Suprapubic skin (tissue), 4 donors: ENCODE results near the gene TNS1. TPM values are rescaled to one million over a fixed set of nuclear protein-coding genes. Genes with fewer than 3 reads are reported as not detected.

Experiments used
- DNase-seq, 2 donors: peaks; one replicate each; pipeline ENCODE4 v3.0.0-alpha.2; 2019; ENCODE audit warnings: low spot score in 2 of 2
- H3K27ac ChIP-seq: fragments of 200-600 bp; sonication (generic); one replicate; pipeline ENCODE4 v1.5.1; 2019
- H3K27me3 ChIP-seq: fragments of 200-600 bp; sonication (generic); one replicate; pipeline ENCODE4 v1.5.1; 2019
- H3K36me3 ChIP-seq: fragments of 200-600 bp; sonication (generic); one replicate; pipeline ENCODE4 v1.5.1; 2019
- H3K4me1 ChIP-seq: fragments of 200-600 bp; sonication (generic); one replicate; pipeline ENCODE4 v1.5.1; 2019
- H3K4me3 ChIP-seq: fragments of 200-600 bp; sonication (generic); one replicate; pipeline ENCODE4 v1.5.1; 2019; ENCODE audit warnings: mild to moderate bottlenecking
- H3K9me3 ChIP-seq: fragments of 200-600 bp; sonication (generic); one replicate; pipeline ENCODE4 v1.5.1; 2019
- EP300 ChIP-seq: sonication (generic); formaldehyde crosslinking; IDR thresholded peaks from one replicate; pipeline ENCODE4 v1.6.1; 2017; ENCODE audit warnings: antibody characterized with exemption
- POLR2A ChIP-seq, 2 donors: fragments of 450-650 bp; IDR thresholded peaks; one replicate each; pipeline ENCODE4 v1.6.1; 2017; ENCODE audit warnings: antibody characterized with exemption in 2 of 2, mild to moderate bottlenecking in 2 of 2, moderate library complexity in 2 of 2
- POLR2AphosphoS5 ChIP-seq, 3 donors: sonication (generic); formaldehyde crosslinking; IDR thresholded peaks; one replicate each; pipeline ENCODE4 v1.6.1; 2017; ENCODE audit warnings: antibody characterized with exemption in 3 of 3
- WGBS: methylation state at CpG from one replicate; pipeline ENCODE4 v1.1.5; 2018; 5-methylcytosine and 5-hydroxymethylcytosine counted together
- total RNA-seq, 4 donors: library from RNA; depleted of rRNA; stranded (reverse); fragments of >200 nt; gene quantifications; one replicate each; pipeline ENCODE4 v1.1.0, GENCODE V29; 2016
- TF ChIP-seq, protein P1 (sequence below), 2 donors: fragments of 200-600 bp in 1 of 2; fragments of 450-650 bp in 1 of 2; sonication (generic) in 1 of 2; IDR thresholded peaks; one replicate each; pipeline ENCODE4 v1.5.1; 2016 to 2019; ENCODE audit warnings: antibody characterized with exemption in 2 of 2, mild to moderate bottlenecking in 1 of 2, moderate library complexity in 1 of 2

TNS1 gene
- total RNA-seq, 4 donors from 2014 or later: 64.1 to 145 (median 99.5) TPM

DNA sequence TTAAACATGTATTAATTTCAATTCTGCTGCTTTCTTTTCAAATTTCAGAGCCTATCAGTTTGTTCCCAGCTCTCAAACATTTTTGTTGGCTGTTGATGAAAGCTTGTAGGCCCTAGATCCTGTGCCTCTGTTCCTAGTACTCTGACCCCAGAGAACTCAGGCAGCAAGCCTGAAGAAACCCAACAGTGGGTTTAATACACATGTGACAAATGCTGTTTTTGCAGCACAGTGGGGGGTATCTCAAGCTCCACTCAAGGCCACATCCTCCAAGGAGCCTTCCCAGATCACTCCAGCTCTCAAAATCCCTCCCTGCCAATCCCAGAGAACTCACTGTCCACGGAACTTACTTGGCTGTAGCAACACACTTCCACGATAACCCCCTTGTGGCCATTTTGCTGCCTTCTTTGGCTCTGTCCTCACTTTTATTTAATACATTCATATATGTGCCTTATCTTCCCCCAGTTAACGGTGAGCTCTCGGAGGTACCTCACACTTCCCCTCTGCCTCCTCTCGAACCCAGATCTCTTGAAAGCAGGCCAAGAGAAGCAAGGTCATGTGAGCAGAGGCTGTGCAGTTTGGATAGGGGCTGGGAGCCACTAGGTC, 122.4 kb downstream of the TNS1 start:
- no peaks in the 10 kb centered on the region for H3K9me3 ChIP-seq
- H3K4me3 ChIP-seq: no peak overlapping the region
- no peak for DNase-seq
- no peaks in the 10 kb centered on the region for H3K27me3 ChIP-seq
- TF ChIP-seq, protein P1, sequence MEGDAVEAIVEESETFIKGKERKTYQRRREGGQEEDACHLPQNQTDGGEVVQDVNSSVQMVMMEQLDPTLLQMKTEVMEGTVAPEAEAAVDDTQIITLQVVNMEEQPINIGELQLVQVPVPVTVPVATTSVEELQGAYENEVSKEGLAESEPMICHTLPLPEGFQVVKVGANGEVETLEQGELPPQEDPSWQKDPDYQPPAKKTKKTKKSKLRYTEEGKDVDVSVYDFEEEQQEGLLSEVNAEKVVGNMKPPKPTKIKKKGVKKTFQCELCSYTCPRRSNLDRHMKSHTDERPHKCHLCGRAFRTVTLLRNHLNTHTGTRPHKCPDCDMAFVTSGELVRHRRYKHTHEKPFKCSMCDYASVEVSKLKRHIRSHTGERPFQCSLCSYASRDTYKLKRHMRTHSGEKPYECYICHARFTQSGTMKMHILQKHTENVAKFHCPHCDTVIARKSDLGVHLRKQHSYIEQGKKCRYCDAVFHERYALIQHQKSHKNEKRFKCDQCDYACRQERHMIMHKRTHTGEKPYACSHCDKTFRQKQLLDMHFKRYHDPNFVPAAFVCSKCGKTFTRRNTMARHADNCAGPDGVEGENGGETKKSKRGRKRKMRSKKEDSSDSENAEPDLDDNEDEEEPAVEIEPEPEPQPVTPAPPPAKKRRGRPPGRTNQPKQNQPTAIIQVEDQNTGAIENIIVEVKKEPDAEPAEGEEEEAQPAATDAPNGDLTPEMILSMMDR (IDR thresholded peaks at IDR 0.05): no peak
- TF ChIP-seq POLR2AphosphoS5 (IDR thresholded peaks at IDR 0.05): no peak
- TF ChIP-seq EP300: no peak
- no peak for TF ChIP-seq POLR2A (IDR thresholded peaks at IDR 0.05)
- H3K4me1 ChIP-seq: peaks cover 10% of the 10 kb centered on the region
- peaks cover 93% of the 10 kb centered on the region for H3K36me3 ChIP-seq
- no peak overlapping the region for H3K27ac ChIP-seq
- WGBS: 83% methylated on average over 5 of the region's 5 CpGs

- TF ChIP-seq, protein P1 (IDR thresholded peaks at IDR 0.05): no peak
- no peak for TF ChIP-seq EP300
- Histone ChIP-seq H3K36me3 (peaks cover 90% of the 10 kb centered on the region), H3K4me1 (peaks cover 15% of the 10 kb centered on the region), H3K4me3 (no peak overlapping the region), H3K27me3 (no peaks in the 10 kb centered on the region), H3K9me3 (no peaks in the 10 kb centered on the region), H3K27ac (no peak overlapping the region)
- 68% methylated on average over 15 of the region's 15 CpGs for WGBS
- DNase-seq: no peak
Observed at GRCh38 chr2:217878915-217879590, 123.7 kb downstream of the TNS1 start.

DNA sequence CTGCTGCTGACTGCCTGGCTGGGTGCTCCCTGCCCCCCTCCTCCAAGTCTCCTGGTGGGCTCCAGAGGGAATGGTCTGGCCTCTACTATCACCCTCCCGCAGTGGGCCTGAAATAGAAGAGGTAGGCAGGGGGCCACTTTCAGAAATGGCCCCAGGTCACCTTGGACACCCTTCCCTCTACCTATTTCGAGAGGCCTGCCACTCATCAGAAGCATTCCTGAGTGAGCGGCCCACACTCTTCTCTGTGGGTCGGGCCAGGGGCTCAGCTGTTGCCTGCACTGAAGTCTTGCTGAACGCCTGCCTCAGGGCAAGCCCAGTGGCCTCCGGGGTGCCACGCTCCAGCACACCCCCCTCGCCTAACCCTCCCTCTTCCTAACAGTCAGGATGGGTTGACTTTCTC, 124.9 kb downstream of the TNS1 start:
- H3K4me1 ChIP-seq: peaks cover 15% of the 10 kb centered on the region
- TF ChIP-seq POLR2AphosphoS5 (IDR thresholded peaks at IDR 0.05): no peak
- TF ChIP-seq, protein P1 (IDR thresholded peaks at IDR 0.05): no peak
- TF ChIP-seq POLR2A (IDR thresholded peaks at IDR 0.05): no peak
- TF ChIP-seq EP300: no peak
- peaks cover 88% of the 10 kb centered on the region for H3K36me3 ChIP-seq
- H3K4me3 ChIP-seq: no peak overlapping the region
- H3K27me3 ChIP-seq: no peaks in the 10 kb centered on the region
- H3K27ac ChIP-seq: no peak overlapping the region
- no peak for DNase-seq
- H3K9me3 ChIP-seq: no peaks in the 10 kb centered on the region
- WGBS: 83% methylated on average over 6 of the region's 8 CpGs

- no peak for DNase-seq
- peaks cover 15% of the 10 kb centered on the region for H3K4me1 ChIP-seq
- no peaks in the 10 kb centered on the region for H3K9me3 ChIP-seq
- H3K4me3 ChIP-seq: no peak overlapping the region
- no peak overlapping the region for H3K27ac ChIP-seq
- TF ChIP-seq POLR2A (IDR thresholded peaks at IDR 0.05) (no peak), POLR2AphosphoS5 (IDR thresholded peaks at IDR 0.05) (no peak), EP300 (no peak)
- TF ChIP-seq, protein P1 (IDR thresholded peaks at IDR 0.05): no peak
- 61% methylated on average over 4 of the region's 4 CpGs for WGBS
- H3K27me3 ChIP-seq: no peaks in the 10 kb centered on the region
- peaks cover 87% of the 10 kb centered on the region for H3K36me3 ChIP-seq
Observed at GRCh38 chr2:217876253-217876570, 126.6 kb downstream of the TNS1 start.

DNA sequence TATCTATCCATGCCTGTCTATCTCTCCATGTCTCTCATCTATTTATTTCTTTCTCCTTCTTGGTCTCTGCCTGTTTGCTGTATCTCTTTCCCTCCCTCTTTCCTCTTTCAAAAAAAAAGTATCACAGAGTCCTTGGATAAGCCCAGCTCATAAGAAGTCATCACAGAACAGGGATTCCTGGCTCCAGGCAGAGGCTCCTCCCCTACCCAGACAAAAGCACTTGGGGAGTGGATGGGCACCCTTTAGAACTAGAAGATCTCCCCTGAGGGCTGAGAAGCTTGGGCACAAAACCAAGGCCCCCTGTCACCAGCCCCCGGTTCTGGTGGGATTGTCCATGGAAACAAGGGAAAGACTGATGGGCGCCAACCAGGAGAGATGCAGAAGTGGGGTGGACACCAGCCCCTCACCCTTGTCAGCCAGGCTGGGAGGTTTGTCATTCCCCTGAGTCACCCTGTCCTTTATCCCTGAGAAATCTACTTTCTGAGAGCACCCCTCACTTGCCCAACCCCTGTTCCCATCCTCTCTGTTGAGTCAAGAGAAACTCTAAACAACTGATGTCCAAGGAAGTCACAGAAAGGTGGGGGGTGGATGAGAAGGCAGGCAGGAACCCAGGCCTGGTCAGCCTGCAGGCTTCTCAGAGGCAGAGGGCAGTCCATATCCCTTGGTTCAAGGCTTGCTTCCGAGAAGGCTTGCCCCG, 127.1 kb downstream of the TNS1 start:
- TF ChIP-seq POLR2A (IDR thresholded peaks at IDR 0.05): no peak
- TF ChIP-seq, protein P1 (IDR thresholded peaks at IDR 0.05): no peak
- TF ChIP-seq POLR2AphosphoS5 (IDR thresholded peaks at IDR 0.05): no peak
- no peak for TF ChIP-seq EP300
- Histone ChIP-seq H3K9me3 (no peaks in the 10 kb centered on the region), H3K36me3 (peaks cover 89% of the 10 kb centered on the region), H3K27me3 (no peaks in the 10 kb centered on the region), H3K4me3 (no peak overlapping the region), H3K4me1 (peaks cover 15% of the 10 kb centered on the region), H3K27ac (no peak overlapping the region)
- 70% methylated on average over 3 of the region's 4 CpGs for WGBS
- no peak for DNase-seq
